Neural progenitor cell (in vitro differentiated cells): ENCODE measurements around the gene FCSK.

Source experiments
- CTCF ChIP-seq: fragments of 200-600 bp; sonication (generic); IDR thresholded peaks from 2 replicates; pipeline ENCODE4 v1.5.1; 2017; ENCODE audit warnings: antibody characterized with exemption, mild to moderate bottlenecking
- EZH2 ChIP-seq: fragments of 200-600 bp; sonication (generic); IDR thresholded peaks from 2 replicates; pipeline ENCODE4 v1.6.1; 2017; ENCODE audit warnings: antibody characterized with exemption, mild to moderate bottlenecking, moderate library complexity
- EZH2phosphoT487 ChIP-seq: fragments of 200-600 bp; sonication (generic); IDR thresholded peaks from 2 replicates; pipeline ENCODE4 v1.6.1; 2017; ENCODE audit warnings: antibody characterized with exemption

- TF ChIP-seq CTCF (no peak), EZH2phosphoT487 (no peak), EZH2 (no peak)
Measured at GRCh38 chr16:70421473-70422311, 32.7 kb upstream of the FCSK start.
